VCaP (cell line): Measurements from ENCODE around the gene TBCA.

ENCODE experiments used
- H3K27ac ChIP-seq: fragments of 450-650 bp; 2 replicates; pipeline ENCODE4 v1.5.1; 2017
- CTCF ChIP-seq: fragments of 450-650 bp; conservative IDR thresholded peaks from 2 replicates; pipeline ENCODE4 v1.5.1; 2017; ENCODE audit warnings: mild to moderate bottlenecking, moderate library complexity

TBCA gene

GRCh38 chr5:77669677-77670076 lies 106.5 kb downstream of the TBCA start:
- no peak overlapping the region for H3K27ac ChIP-seq
- TF ChIP-seq CTCF = no peak

GRCh38 chr5:77663090-77663863 lies 112.9 kb downstream of the TBCA start:
- no peak overlapping the region for H3K27ac ChIP-seq
- TF ChIP-seq CTCF = no peak

GRCh38 chr5:77662635-77663034 lies 113.5 kb downstream of the TBCA start:
- H3K27ac ChIP-seq = no peak overlapping the region
- no peak for TF ChIP-seq CTCF

GRCh38 chr5:77658662-77659061 lies 117.5 kb downstream of the TBCA start:
- no peak for TF ChIP-seq CTCF
- H3K27ac ChIP-seq = no peak overlapping the region

- no peak overlapping the region for H3K27ac ChIP-seq
- no peak for TF ChIP-seq CTCF
Measured at GRCh38 chr5:77651343-77651742, 124.8 kb downstream of the TBCA start.

- TF ChIP-seq CTCF = no peak
Measured at GRCh38 chr5:77650686-77651085, 125.5 kb downstream of the TBCA start.

GRCh38 chr5:77649776-77650175 lies 126.4 kb downstream of the TBCA start:
- H3K27ac ChIP-seq = no peak overlapping the region
- no peak for TF ChIP-seq CTCF

More at GRCh38 chr5:77650686-77651085, 125.5 kb downstream of the TBCA start:
- H3K27ac ChIP-seq = no peak overlapping the region
